PC-9 (cell line): ENCODE results near the gene BCL2.

ENCODE experiments used
- EZH2 ChIP-seq: fragments of 200-600 bp; sonication (generic); IDR thresholded peaks from 2 replicates; pipeline ENCODE4 v1.8.0; 2017; ENCODE audit warnings: antibody characterized with exemption, low read depth
- TF ChIP-seq, protein P1 (sequence below): fragments of 200-600 bp; sonication (generic); conservative IDR thresholded peaks from 2 replicates; pipeline ENCODE4 v1.6.1; 2017; ENCODE audit warnings: mixed run types, antibody characterized with exemption, mild to moderate bottlenecking, moderate library complexity

DNA sequence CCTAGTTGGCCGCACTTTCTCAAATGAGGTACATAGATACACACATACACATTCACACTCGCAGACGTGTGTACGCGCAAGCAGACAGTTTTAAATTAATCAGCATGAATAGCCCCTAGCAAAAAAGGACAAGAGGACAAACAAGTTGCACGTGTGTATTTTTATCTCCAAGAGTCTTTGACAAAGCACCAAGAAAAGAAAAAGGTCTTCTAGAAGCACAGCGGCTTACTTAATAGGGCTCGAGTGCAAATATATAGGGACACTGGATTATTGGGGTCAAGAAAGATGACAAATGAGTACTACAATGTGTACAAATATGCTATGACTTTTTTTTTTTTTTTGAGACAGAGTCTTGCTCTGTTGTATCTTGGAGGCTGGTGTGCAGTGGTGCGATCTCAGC lies 1.7 kb upstream of the BCL2 start:
- TF ChIP-seq, protein P1, sequence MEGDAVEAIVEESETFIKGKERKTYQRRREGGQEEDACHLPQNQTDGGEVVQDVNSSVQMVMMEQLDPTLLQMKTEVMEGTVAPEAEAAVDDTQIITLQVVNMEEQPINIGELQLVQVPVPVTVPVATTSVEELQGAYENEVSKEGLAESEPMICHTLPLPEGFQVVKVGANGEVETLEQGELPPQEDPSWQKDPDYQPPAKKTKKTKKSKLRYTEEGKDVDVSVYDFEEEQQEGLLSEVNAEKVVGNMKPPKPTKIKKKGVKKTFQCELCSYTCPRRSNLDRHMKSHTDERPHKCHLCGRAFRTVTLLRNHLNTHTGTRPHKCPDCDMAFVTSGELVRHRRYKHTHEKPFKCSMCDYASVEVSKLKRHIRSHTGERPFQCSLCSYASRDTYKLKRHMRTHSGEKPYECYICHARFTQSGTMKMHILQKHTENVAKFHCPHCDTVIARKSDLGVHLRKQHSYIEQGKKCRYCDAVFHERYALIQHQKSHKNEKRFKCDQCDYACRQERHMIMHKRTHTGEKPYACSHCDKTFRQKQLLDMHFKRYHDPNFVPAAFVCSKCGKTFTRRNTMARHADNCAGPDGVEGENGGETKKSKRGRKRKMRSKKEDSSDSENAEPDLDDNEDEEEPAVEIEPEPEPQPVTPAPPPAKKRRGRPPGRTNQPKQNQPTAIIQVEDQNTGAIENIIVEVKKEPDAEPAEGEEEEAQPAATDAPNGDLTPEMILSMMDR: no peak
- no peak for TF ChIP-seq EZH2
